NCI-H128 (cell line): ENCODE measurements around the gene PGP.

Experiments used
- DNase-seq: peaks from one replicate; lab custom pipeline; 2025; ENCODE audit not compliant: unreplicated experiment; lab: John Stamatoyannopoulos, UW

The PGP gene

GRCh38 chr16:2237493-2238149 lies 23.0 kb upstream of the PGP start:
- no peak for DNase-seq

- DNase-seq, result no peak
Measured at GRCh38 chr16:2237102-2237482, 22.5 kb upstream of the PGP start.

- no peak for DNase-seq
Measured at GRCh38 chr16:2236337-2237101, 21.9 kb upstream of the PGP start, which contains the start of gene DNASE1L2. TSS of gene DNASE1L2 (plus strand) at chr16:2236444. CDS start at chr16:2236817, 373 bp downstream.

- no peak for DNase-seq
Measured at GRCh38 chr16:2235695-2236336, 21.2 kb upstream of the PGP start.

GRCh38 chr16:2235234-2235651 lies 20.6 kb upstream of the PGP start:
- no peak for DNase-seq

- DNase-seq, result no peak
Measured at GRCh38 chr16:2234813-2235170, 20.2 kb upstream of the PGP start.

- DNase-seq, result peak; percentile 51
Measured at GRCh38 chr16:2233872-2234812, 19.5 kb upstream of the PGP start.

- no peak for DNase-seq
Measured at GRCh38 chr16:2233046-2233775, 18.6 kb upstream of the PGP start.

- DNase-seq, result no peak
Measured at GRCh38 chr16:2232094-2232990, 17.7 kb upstream of the PGP start.

- no peak for DNase-seq
Measured at GRCh38 chr16:2231016-2231931, 16.6 kb upstream of the PGP start.

GRCh38 chr16:2230376-2230775 lies 15.7 kb upstream of the PGP start:
- no peak for DNase-seq

GRCh38 chr16:2229632-2230250 lies 15.1 kb upstream of the PGP start:
- DNase-seq, result no peak

- DNase-seq, result no peak
Measured at GRCh38 chr16:2229091-2229490, 14.5 kb upstream of the PGP start.

GRCh38 chr16:2228161-2228824 lies 13.7 kb upstream of the PGP start:
- no peak for DNase-seq

GRCh38 chr16:2226918-2227317 lies 12.3 kb upstream of the PGP start:
- no peak for DNase-seq

GRCh38 chr16:2226245-2226793 lies 11.7 kb upstream of the PGP start:
- DNase-seq, result no peak

GRCh38 chr16:2223942-2224486 lies 9.4 kb upstream of the PGP start:
- no peak for DNase-seq
